KG1 (cell line): ENCODE data around the gene THRAP3.
"Not testable (repeated sequence)": the region's sequence is repeated elsewhere in the genome, so short reads cannot be mapped to it uniquely, and the experiment has no call there.

ENCODE experiments used
- DNase-seq: peaks from one replicate; lab custom pipeline; 2025; lab: John Stamatoyannopoulos, UW

THRAP3 gene

GRCh38 chr1:36247538-36247937 is 23.3 kb downstream of the THRAP3 start:
- DNase-seq = no peak

- DNase-seq = no peak
These were observed 24.1 kb downstream of the THRAP3 start for GRCh38 chr1:36248250-36248894.

GRCh38 chr1:36251794-36252481 is 27.7 kb downstream of the THRAP3 start:
- no peak for DNase-seq

GRCh38 chr1:36252482-36252824 is 28.2 kb downstream of the THRAP3 start:
- DNase-seq = not testable (repeated sequence)

- DNase-seq = no peak
These were observed 29.1 kb downstream of the THRAP3 start for GRCh38 chr1:36253161-36253862.

GRCh38 chr1:36256558-36257374 is 32.5 kb downstream of the THRAP3 start:
- no peak for DNase-seq

- DNase-seq = no peak
These were observed 33.1 kb downstream of the THRAP3 start for GRCh38 chr1:36257375-36257767.

- no peak for DNase-seq
These were observed 34.7 kb downstream of the THRAP3 start for GRCh38 chr1:36258960-36259344.

- no peak for DNase-seq
These were observed 44.7 kb downstream of the THRAP3 start for GRCh38 chr1:36268981-36269380.

- no peak for DNase-seq
These were observed 45.2 kb downstream of the THRAP3 start for GRCh38 chr1:36269408-36269838.

GRCh38 chr1:36273024-36273423 is 48.8 kb downstream of the THRAP3 start:
- DNase-seq = no peak

- DNase-seq = no peak
These were observed 50.0 kb downstream of the THRAP3 start for GRCh38 chr1:36274201-36274600.

- DNase-seq = no peak
These were observed 52.4 kb downstream of the THRAP3 start for GRCh38 chr1:36276688-36277087.

- DNase-seq = no peak
These were observed 55.0 kb downstream of the THRAP3 start for GRCh38 chr1:36279110-36279788.

GRCh38 chr1:36279789-36280296 is 55.6 kb downstream of the THRAP3 start:
- no peak for DNase-seq

GRCh38 chr1:36284061-36284460 is 59.8 kb downstream of the THRAP3 start:
- DNase-seq = no peak

- DNase-seq = no peak
These were observed 60.3 kb downstream of the THRAP3 start for GRCh38 chr1:36284517-36284916.

GRCh38 chr1:36285443-36286101 is 61.3 kb downstream of the THRAP3 start:
- DNase-seq = peak; percentile 43

GRCh38 chr1:36286802-36287201 is 62.6 kb downstream of the THRAP3 start:
- DNase-seq = no peak

- DNase-seq = no peak
These were observed 63.4 kb downstream of the THRAP3 start for GRCh38 chr1:36287595-36287994.

GRCh38 chr1:36295390-36295789 is 71.1 kb downstream of the THRAP3 start:
- DNase-seq = no peak
